GM18526 (cell line): Measurements from ENCODE around the gene MIA3.

Source experiments
- POLR2A ChIP-seq: IDR thresholded peaks from 3 replicates; pipeline ENCODE4 v1.6.1; 2011; ENCODE audit not compliant: insufficient read length; ENCODE audit errors: extremely low read depth

Gene MIA3

GRCh38 chr1:222613627-222614026 lies 4.3 kb upstream of the MIA3 start:
- no peak for TF ChIP-seq POLR2A

- TF ChIP-seq POLR2A = no peak
Measured at GRCh38 chr1:222616525-222616924, 1.4 kb upstream of the MIA3 start.

- TF ChIP-seq POLR2A = no peak
Measured at GRCh38 chr1:222617367-222617951, 438 bp upstream of the MIA3 start.

- TF ChIP-seq POLR2A = no peak
Measured at GRCh38 chr1:222618880-222619596, 1.1 kb downstream of the MIA3 start.

GRCh38 chr1:222620566-222620965 lies 2.7 kb downstream of the MIA3 start:
- no peak for TF ChIP-seq POLR2A

- TF ChIP-seq POLR2A = no peak
Measured at GRCh38 chr1:222622765-222623164, 4.9 kb downstream of the MIA3 start.

- TF ChIP-seq POLR2A = no peak
Measured at GRCh38 chr1:222623458-222623857, 5.6 kb downstream of the MIA3 start.

- TF ChIP-seq POLR2A = no peak
Measured at GRCh38 chr1:222624214-222624613, 6.3 kb downstream of the MIA3 start.

GRCh38 chr1:222627232-222627631 lies 9.3 kb downstream of the MIA3 start:
- TF ChIP-seq POLR2A = no peak

GRCh38 chr1:222629921-222630535 lies 12.1 kb downstream of the MIA3 start:
- TF ChIP-seq POLR2A = no peak

GRCh38 chr1:222631611-222632208 lies 13.8 kb downstream of the MIA3 start:
- no peak for TF ChIP-seq POLR2A

GRCh38 chr1:222632749-222633148 lies 14.9 kb downstream of the MIA3 start:
- TF ChIP-seq POLR2A = no peak

GRCh38 chr1:222634180-222635013 lies 16.5 kb downstream of the MIA3 start:
- no peak for TF ChIP-seq POLR2A

GRCh38 chr1:222641269-222641948 lies 23.5 kb downstream of the MIA3 start:
- no peak for TF ChIP-seq POLR2A

GRCh38 chr1:222642468-222642867 lies 24.6 kb downstream of the MIA3 start:
- no peak for TF ChIP-seq POLR2A
